Activated effector memory CD4-positive, alpha-beta T cell treated with Interleukin-2 at 50 U/mL for 16 hours (primary cell): Measurements from ENCODE around the gene VPS13A.
"Not testable (repeated sequence)": the region's sequence is repeated elsewhere in the genome, so short reads cannot be mapped to it uniquely, and the experiment has no call there.

Experiments
- DNase-seq: peaks from one replicate; pipeline ENCODE4 v3.0.0-alpha.2; 2020

The VPS13A gene

GRCh38 chr9:77307166-77307565, 129.8 kb downstream of the VPS13A start:
- no peak for DNase-seq

- DNase-seq = no peak
Measured at GRCh38 chr9:77316058-77316457, 138.7 kb downstream of the VPS13A start.

GRCh38 chr9:77325058-77325457, 147.7 kb downstream of the VPS13A start:
- no peak for DNase-seq

DNA sequence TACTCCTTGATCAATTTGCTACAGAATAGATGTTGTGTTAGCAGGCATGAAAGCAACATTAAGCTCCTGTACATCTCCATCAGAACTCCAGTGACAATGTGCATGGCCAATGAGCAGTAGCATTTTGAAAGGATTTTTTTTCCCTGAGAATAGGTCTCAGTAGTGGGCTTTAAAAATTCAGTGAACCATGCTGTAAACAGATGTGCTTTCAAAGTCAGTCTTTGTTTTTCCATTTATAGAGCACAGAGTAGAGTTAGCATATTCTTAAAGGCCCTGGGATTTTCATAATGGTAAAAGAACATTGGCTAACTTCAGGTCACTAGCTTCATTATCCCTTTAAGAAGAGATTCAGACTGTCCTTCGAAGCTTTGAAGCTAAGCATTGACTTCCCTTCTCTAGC, 150.8 kb downstream of the VPS13A start:
- no peak for DNase-seq

DNA sequence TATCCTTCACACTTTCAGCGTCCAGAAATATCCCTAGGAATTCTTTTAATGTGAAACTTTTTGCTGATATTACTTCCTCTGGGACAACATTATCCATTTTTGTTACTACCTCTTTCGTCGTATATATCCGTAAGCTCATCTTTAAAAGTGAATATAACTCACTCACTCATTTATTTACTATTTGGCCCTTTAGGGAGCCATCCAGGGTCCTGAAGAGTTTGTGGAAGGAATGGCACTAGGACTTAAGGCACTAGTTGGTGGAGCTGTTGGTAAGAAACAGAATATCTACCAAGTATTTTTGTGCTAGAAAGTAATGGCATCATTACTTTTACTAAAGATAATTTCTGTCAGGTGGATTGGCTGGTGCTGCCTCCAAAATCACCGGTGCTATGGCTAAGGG, 192.7 kb downstream of the VPS13A start:
- DNase-seq = no peak

GRCh38 chr9:77374266-77374665, 196.9 kb downstream of the VPS13A start:
- no peak for DNase-seq

DNA sequence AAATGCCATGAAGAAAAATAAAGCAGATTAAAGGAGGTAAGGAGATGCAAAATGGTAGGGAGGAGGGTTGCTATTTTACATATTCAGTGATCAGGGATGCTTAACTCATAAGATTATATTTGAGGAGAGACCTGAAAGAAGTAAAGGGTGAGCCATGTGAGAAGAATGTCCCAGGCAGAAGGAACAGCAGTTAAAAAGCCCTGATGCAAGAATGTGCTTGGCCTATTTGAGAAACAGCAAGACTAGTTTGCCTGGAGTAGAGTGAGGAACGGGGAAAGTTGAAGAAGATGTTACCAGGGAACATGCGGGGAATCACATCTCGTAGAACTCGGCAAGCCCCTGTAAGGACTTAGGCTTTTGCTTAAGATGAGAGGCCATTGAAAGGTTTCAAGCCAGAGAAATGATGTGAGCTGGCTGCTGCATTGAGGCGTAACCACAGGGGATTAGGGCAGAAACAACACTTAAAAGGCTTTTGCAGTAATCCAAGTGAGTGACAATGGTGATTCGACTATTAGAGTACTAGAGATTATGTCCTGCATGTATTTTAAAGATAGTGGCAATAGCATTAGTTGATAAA, 198.7 kb downstream of the VPS13A start:
- DNase-seq = no peak

DNA sequence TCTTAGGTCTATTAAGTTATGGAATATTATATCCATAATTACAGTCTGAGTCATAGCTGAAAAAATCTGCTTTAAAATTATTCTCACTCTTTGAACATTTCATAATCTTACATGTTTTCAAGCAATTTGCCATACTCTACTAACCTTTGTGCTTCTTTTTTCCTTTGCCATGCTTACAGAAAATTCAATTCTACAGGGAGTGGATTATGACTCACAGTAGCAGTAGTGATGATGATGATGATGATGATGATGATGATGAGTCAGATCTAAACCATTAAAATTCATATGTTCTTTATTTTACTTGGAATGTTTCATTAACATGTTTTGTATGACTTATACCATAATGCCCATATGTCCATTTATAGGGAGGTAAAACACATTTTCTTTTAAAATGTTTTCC, 207.1 kb downstream of the VPS13A start:
- no peak for DNase-seq

DNA sequence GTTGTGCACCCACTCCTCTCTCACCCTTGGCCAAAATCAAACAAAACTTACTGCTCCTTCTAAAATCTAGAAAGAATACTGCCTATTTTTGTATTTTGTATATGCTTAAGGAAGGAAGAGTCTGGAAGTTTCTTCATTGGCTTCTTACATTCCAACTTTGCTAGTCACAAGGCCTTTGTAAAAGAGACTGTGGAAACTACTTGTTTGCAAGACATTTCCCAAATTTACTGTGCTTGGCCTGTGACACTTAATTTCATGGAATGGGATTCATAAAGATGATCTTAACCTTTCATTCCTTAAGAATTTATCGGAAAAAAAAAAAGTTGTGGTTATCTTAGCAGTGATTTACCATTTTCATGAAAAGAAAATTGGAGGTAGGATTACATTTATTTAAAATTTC, 208.9 kb downstream of the VPS13A start:
- DNase-seq = no peak

DNA sequence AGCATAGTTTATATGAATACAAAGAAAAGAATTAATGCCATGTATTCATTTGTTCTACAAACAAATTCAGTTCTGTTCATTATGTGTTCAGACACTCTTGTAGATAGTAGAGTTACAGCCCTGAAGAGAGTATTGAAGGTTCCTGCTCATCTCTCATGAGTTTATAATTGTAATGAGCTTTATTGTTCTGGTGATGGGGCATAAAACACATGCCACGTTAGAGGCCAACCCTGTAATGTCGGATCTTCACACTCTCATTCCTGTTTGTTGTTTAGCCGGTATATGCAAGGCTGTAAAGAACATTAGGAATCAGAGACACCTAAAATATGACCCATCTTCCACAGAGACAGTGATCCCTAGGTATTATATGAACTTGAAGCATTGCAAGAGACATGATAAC, 214.5 kb downstream of the VPS13A start:
- DNase-seq = no peak

DNA sequence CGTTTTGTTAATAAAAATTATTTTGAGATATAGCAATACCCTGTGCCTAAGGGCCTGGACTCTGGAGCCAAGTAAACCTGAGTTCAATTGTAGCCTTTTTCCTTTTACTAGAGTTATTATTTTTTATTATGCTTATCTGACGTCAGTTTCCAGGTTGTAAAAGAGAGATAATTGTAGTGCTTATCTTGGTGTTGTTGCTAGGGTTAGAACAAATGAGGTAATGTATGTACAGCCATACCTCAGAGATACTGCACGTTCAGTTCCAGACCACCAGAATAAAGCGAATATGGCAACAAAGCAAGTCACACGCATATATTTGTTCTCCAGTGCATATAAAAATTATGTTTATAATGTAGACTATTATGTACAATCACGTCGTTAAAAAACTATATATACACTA, 215.0 kb downstream of the VPS13A start:
- no peak for DNase-seq

DNA sequence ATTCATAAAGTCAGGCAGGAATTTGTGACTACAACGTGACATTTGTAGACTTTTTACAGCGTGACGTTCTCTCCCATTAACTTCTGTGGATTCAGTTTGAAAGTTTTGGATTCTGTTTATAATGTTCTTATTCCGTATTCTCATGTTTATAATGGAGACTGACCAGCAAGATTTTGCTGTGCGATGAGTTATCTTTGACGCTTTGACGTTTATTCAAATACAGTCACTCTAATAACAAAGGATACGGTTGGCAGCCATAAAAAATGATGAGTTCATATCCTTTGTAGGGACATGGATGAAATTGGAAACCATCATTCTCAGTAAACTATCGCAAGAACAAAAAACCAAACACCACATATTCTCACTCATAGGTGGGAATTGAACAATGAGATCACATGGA, 221.2 kb downstream of the VPS13A start:
- not testable (repeated sequence) for DNase-seq

GRCh38 chr9:77399964-77400363, 222.6 kb downstream of the VPS13A start:
- DNase-seq = no peak

DNA sequence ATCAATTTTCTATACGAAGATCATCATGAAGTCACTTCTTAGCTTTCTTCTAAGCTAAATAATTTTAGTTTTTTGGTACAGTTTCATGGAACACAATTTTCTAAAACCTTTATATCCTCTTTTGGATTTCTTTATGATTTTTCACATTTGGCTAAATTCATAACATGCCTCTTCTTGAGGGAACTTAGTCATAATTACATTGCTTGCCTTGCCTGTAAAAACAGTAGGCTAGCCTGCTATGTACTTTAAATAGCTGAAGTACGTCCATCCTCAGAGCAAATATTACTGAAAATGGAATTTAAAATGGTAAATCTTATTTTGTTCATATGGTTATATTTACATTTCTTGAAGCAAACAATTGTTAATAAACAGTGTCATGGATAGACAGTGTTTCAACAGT, 225.0 kb downstream of the VPS13A start:
- DNase-seq = no peak

DNA sequence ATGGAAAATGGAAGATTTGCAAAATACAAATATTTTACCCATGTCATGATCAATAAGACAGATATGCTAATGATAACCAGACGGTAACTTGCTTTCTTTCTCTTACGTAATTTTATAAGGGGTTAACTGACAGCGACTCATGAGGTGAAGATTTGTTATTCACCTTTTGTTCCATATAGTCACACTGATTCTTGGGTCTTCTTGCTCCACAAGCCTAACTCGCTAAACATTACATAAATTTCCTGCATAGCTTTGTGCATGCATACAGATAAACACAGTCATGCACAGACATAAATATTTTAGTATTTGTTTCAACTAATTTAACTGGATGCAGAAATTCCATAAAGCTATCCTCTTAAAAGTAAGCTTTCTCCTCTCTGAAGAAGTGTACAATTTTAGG, 225.9 kb downstream of the VPS13A start:
- DNase-seq = no peak

DNA sequence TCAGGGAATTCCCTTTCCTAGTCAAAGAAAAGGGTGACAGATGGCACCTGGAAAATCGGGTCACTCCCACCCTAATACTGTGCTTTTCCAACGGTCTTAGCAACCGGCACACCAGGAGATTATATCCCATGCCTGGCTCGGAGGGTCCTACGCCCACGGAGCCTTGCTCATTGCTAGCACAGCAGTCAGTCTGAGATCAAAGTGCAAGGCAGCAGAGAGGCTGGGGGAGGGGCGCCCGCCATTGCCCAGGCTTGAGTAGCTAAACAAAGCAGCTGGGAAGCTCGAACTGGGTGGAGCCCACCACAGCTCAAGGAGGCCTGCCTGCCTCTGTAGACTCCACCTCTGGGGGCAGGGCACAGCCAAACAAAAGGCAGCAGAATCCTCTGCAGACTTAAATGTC, 231.2 kb downstream of the VPS13A start:
- not testable (repeated sequence) for DNase-seq

- DNase-seq = no peak
Measured at GRCh38 chr9:77417566-77417965, 240.2 kb downstream of the VPS13A start.

GRCh38 chr9:77418226-77418625, 240.9 kb downstream of the VPS13A start:
- no peak for DNase-seq

DNA sequence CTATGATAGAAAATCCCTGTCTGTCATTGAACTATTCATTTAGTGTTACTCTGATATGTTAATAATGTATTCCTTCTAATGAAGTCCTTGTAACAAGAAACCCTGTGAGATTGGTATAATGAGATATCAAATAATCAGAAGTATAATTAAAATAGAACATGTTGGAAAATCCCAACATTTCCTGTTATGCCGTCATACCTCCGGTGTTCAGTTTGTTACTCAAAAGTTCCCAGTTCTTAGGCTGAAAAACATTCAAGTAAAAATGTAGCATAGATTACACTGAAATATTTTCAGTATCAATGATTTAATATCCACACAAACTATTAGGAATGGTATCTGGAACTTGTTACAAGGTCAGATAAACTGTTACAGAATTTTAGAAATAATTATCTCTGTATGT, 243.3 kb downstream of the VPS13A start:
- no peak for DNase-seq

DNA sequence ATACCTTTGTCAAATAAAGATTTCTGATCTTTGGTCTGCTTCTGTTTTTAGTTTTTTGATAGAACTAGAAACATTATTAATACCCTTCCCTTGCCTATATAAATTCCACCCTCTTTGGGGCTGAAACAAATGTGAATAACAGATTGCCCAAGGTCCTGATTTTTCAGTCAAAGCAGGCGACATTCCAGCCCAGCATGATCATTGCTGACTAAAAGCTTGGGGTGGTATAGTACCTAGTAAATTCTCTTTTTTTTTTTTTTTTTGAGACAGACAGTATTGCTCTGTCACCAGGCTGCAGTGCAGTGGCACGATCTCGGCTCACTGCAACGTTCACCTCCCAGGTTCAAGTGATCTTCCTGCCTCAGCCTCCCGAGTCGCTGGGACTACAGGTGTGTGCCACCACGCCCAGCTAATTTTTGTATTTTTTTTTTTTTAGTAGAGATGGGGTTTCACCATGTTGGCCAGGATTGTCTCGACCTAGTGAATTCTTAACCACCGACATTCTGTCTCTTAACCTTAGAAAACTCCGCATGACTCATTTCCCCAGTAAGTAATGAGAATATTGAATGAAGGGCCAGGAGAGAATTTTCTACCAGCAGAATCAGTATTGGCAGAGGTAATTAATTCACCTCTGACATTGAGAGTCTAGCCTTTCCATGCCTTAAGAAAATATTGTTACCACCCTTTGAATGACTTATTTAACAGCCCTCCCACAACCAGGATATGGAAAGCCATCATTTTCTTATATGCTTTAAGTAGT, 244.4 kb downstream of the VPS13A start:
- DNase-seq = no peak

DNA sequence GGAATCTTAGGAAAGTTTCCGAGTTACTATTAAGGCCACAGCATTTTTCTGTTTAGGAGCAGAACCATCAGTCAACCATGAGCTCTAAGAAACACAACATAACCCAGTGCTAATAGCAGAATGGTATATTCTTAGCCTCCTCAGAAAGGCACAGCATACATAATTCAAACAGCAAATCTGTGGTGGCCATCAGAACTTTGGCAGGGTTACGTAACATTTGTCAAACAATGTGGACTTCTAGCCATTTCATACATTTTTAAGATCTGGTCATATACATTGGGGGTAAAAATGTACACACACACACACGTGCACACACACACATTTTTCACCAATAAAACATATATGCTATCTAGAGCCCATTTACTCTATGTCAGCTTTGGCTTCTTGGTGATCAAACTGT, 245.6 kb downstream of the VPS13A start:
- DNase-seq = no peak

DNA sequence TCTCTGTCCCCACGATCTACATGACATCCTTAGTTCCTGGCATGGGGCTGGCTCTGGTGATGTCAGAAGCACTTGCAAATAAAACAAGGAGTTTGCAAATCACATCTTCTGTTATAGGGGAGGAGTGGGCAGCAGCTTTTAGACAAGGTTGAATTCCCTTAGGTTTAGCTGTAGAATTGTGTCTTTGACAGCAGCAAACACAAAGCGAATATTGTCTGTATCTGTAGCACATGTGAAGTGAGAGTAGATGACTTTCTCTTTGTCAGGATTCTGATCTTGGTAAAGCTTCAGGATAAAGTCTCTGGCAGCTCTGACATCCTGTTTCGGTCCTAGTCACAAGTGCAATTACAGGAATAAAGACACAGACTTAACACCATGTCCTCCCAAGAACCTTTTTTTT, 246.5 kb downstream of the VPS13A start:
- DNase-seq = no peak

GRCh38 chr9:77424993-77425392, 247.7 kb downstream of the VPS13A start:
- no peak for DNase-seq

DNA sequence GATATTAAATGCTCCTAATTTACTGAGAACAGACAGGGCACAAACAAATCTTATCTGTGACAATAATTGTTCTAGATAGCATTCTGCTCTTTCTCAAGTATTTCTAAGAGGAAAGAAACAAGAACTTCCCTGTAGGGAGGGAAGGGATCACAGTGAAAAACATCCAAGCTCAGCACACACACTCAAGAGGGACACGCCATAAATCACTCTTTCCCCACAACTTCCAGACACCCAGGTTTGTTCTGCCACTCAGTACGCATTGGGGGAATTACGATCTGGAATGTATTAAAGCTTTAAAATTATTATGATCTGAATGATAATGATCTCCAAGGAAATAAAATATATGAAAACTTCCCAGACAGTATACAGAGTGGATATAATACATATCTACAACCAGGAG, 249.4 kb downstream of the VPS13A start:
- no peak for DNase-seq
